Measurements from ENCODE around the gene METTL4.

The METTL4 gene

GRCh38 chr18:2545155-2545554 lies 26.1 kb downstream of the METTL4 start:
- no peak for ATAC-seq
- TF ChIP-seq POU6F1 (CRISPR knock-in tag; IDR thresholded peaks at IDR 0.05; ENCODE audit: borderline replicate concordance, low read depth) (no peak), ISL1 (CRISPR knock-in tag; IDR thresholded peaks at IDR 0.05) (no peak), CREB5 (CRISPR knock-in tag; IDR thresholded peaks at IDR 0.05; ENCODE audit: low read depth) (no peak), BACH2 (CRISPR knock-in tag; IDR thresholded peaks at IDR 0.05; ENCODE audit: borderline replicate concordance) (no peak), TOX (CRISPR knock-in tag; IDR thresholded peaks at IDR 0.05; ENCODE audit: borderline replicate concordance) (no peak), PATZ1 (CRISPR knock-in tag; IDR thresholded peaks at IDR 0.05; ENCODE audit: borderline replicate concordance) (no peak), CSDC2 (CRISPR knock-in tag; IDR thresholded peaks at IDR 0.05) (no peak), RARB (CRISPR knock-in tag; IDR thresholded peaks at IDR 0.05) (no peak), ZFP3 (CRISPR knock-in tag; IDR thresholded peaks at IDR 0.05) (no peak), SNAI2 (CRISPR knock-in tag; IDR thresholded peaks at IDR 0.05) (no peak), OSR1 (CRISPR knock-in tag; IDR thresholded peaks at IDR 0.05) (no peak), CSRNP3 (CRISPR knock-in tag; IDR thresholded peaks at IDR 0.05) (no peak), ZFP30 (CRISPR knock-in tag; IDR thresholded peaks at IDR 0.05) (no peak), PPARA (CRISPR knock-in tag; IDR thresholded peaks at IDR 0.05; ENCODE audit: borderline replicate concordance) (no peak)

- ATAC-seq = peak; percentile 62; the same call in 2 of the 3 replicates
Measured at GRCh38 chr18:2541925-2542563, 29.3 kb downstream of the METTL4 start.

- TF ChIP-seq ISL1 (CRISPR knock-in tag; IDR thresholded peaks at IDR 0.05) (no peak), TCF4 (CRISPR knock-in tag; IDR thresholded peaks at IDR 0.05; ENCODE audit: borderline replicate concordance) (no peak), GLIS3 (CRISPR knock-in tag; IDR thresholded peaks at IDR 0.05) (no peak), CREB5 (CRISPR knock-in tag; IDR thresholded peaks at IDR 0.05; ENCODE audit: low read depth) (no peak), ZFP30 (CRISPR knock-in tag; IDR thresholded peaks at IDR 0.05) (no peak), BACH2 (CRISPR knock-in tag; IDR thresholded peaks at IDR 0.05; ENCODE audit: borderline replicate concordance) (no peak), ESRRG (CRISPR knock-in tag; IDR thresholded peaks at IDR 0.05) (no peak), PATZ1 (CRISPR knock-in tag; IDR thresholded peaks at IDR 0.05; ENCODE audit: borderline replicate concordance) (no peak), RARB (CRISPR knock-in tag; IDR thresholded peaks at IDR 0.05) (no peak), PPARA (CRISPR knock-in tag; IDR thresholded peaks at IDR 0.05; ENCODE audit: borderline replicate concordance) (no peak), ZNF70 (CRISPR knock-in tag; IDR thresholded peaks at IDR 0.05) (no peak), POU6F1 (CRISPR knock-in tag; IDR thresholded peaks at IDR 0.05; ENCODE audit: borderline replicate concordance, low read depth) (no peak), OSR1 (CRISPR knock-in tag; IDR thresholded peaks at IDR 0.05) (no peak), SNAI2 (CRISPR knock-in tag; IDR thresholded peaks at IDR 0.05) (no peak), CSRNP3 (CRISPR knock-in tag; IDR thresholded peaks at IDR 0.05) (no peak), ZFP3 (CRISPR knock-in tag; IDR thresholded peaks at IDR 0.05) (no peak), ARNTL (CRISPR knock-in tag; IDR thresholded peaks at IDR 0.05; ENCODE audit: borderline replicate concordance, low read depth) (no peak)
- ATAC-seq = no peak
Measured at GRCh38 chr18:2540575-2540974, 30.7 kb downstream of the METTL4 start.
